Measurements from ENCODE around the gene KCNIP1.
"Not testable (repeated sequence)": the region's sequence is repeated elsewhere in the genome, so short reads cannot be mapped to it uniquely, and the experiment has no call there.

KCNIP1 gene

GRCh38 chr5:170754508-170754907 is 250.7 kb downstream of the KCNIP1 start:
- H3K4me1 ChIP-seq (ENCODE audit: control insufficient read depth, insufficient read depth, low read depth, low read length); H3K14ac ChIP-seq (ENCODE audit: low read length in 2 of 2); H2AK5ac ChIP-seq (ENCODE audit: low read length, severe bottlenecking); H3K23ac ChIP-seq (ENCODE audit: low read length in 2 of 2); H2AFZ ChIP-seq (ENCODE audit: low read depth, low read length); H3K4ac ChIP-seq (ENCODE audit: low read depth in 1 of 2, low read length in 2 of 2); DNase-seq; H2BK15ac ChIP-seq (ENCODE audit: low read depth, poor library complexity, severe bottlenecking); H4K91ac ChIP-seq (ENCODE audit: low read length); H2BK12ac ChIP-seq (ENCODE audit: low read length in 2 of 2); H3K18ac ChIP-seq (ENCODE audit: low read depth in 1 of 2, low read length in 2 of 2); H3K27ac ChIP-seq (ENCODE audit: low read length, poor library complexity, severe bottlenecking); H3K79me1 ChIP-seq (replicated peaks; ENCODE audit: low read length, poor library complexity, severe bottlenecking); H2BK5ac ChIP-seq (ENCODE audit: low read depth, low read length, poor library complexity, severe bottlenecking); H3K36me3 ChIP-seq (ENCODE audit: control insufficient read depth in 1 of 2, insufficient read depth in 2 of 2, low read depth in 1 of 2, low read length in 2 of 2); H3K4me2 ChIP-seq (ENCODE audit: low read length, poor library complexity, severe bottlenecking); H4K8ac ChIP-seq (ENCODE audit: low read length); H3K4me3 ChIP-seq (ENCODE audit: insufficient read depth in 1 of 2, low read depth in 1 of 2, low read length in 2 of 2); H2BK120ac ChIP-seq (ENCODE audit: low read depth, low read length); H3K9me3 ChIP-seq (ENCODE audit: control insufficient read depth, low read length); H3K9ac ChIP-seq (ENCODE audit: low read length): not testable (repeated sequence)
- 63% methylated on average over 2 of the region's 2 CpGs for WGBS
- peaks cover 29 to 35% of the 10 kb centered on the region in 2 experiments for H3K27me3 ChIP-seq (ENCODE audit: control insufficient read depth in 1 of 2, insufficient read depth in 1 of 2, low read length in 2 of 2)

GRCh38 chr5:170755679-170756456 is 252.0 kb downstream of the KCNIP1 start:
- Histone ChIP-seq H3K4me2 (ENCODE audit: low read length, poor library complexity, severe bottlenecking) (no peak overlapping the region), H3K79me1 (replicated peaks; ENCODE audit: low read length, poor library complexity, severe bottlenecking) (no peaks in the 10 kb centered on the region), H2AFZ (ENCODE audit: low read depth, low read length) (no peak overlapping the region), H3K27ac (ENCODE audit: low read length, poor library complexity, severe bottlenecking) (no peak overlapping the region), H4K91ac (ENCODE audit: low read length) (no peak overlapping the region), H3K18ac (ENCODE audit: low read depth in 1 of 2, low read length in 2 of 2) (no peak overlapping the region), H3K27me3 (ENCODE audit: control insufficient read depth in 1 of 2, insufficient read depth in 1 of 2, low read length in 2 of 2) (peaks cover 19 to 30% of the 10 kb centered on the region in 2 experiments), H3K9ac (ENCODE audit: low read length) (no peak overlapping the region), H4K8ac (ENCODE audit: low read length) (no peak overlapping the region), H2BK120ac (ENCODE audit: low read depth, low read length) (no peak overlapping the region), H2BK12ac (ENCODE audit: low read length in 2 of 2) (no peak overlapping the region), H2BK5ac (ENCODE audit: low read depth, low read length, poor library complexity, severe bottlenecking) (no peak overlapping the region), H3K14ac (ENCODE audit: low read length in 2 of 2) (no peak overlapping the region), H3K23ac (ENCODE audit: low read length in 2 of 2) (no peak overlapping the region), H3K36me3 (ENCODE audit: control insufficient read depth in 1 of 2, insufficient read depth in 2 of 2, low read depth in 1 of 2, low read length in 2 of 2) (no peaks in the 10 kb centered on the region), H2BK15ac (ENCODE audit: low read depth, poor library complexity, severe bottlenecking) (no peak overlapping the region), H2AK5ac (ENCODE audit: low read length, severe bottlenecking) (no peak overlapping the region), H3K9me3 (ENCODE audit: control insufficient read depth, low read length) (no peaks in the 10 kb centered on the region), H3K4me1 (ENCODE audit: control insufficient read depth, insufficient read depth, low read depth, low read length) (peaks cover 7% of the 10 kb centered on the region), H3K4ac (ENCODE audit: low read depth in 1 of 2, low read length in 2 of 2) (no peak overlapping the region), H3K4me3 (ENCODE audit: insufficient read depth in 1 of 2, low read depth in 1 of 2, low read length in 2 of 2) (no peak overlapping the region)
- WGBS: 92% methylated on average over 6 of the region's 7 CpGs
- no peak for DNase-seq

- no peak overlapping the region for H3K4ac ChIP-seq (ENCODE audit: low read depth in 1 of 2, low read length in 2 of 2)
- H3K9me3 ChIP-seq (ENCODE audit: control insufficient read depth, low read length): no peaks in the 10 kb centered on the region
- no peak overlapping the region for H3K18ac ChIP-seq (ENCODE audit: low read depth in 1 of 2, low read length in 2 of 2)
- DNase-seq: no peak
- no peak overlapping the region for H2BK120ac ChIP-seq (ENCODE audit: low read depth, low read length)
- peaks cover 20 to 21% of the 10 kb centered on the region in 2 experiments for H3K27me3 ChIP-seq (ENCODE audit: control insufficient read depth in 1 of 2, insufficient read depth in 1 of 2, low read length in 2 of 2)
- 89% methylated on average over 8 of the region's 8 CpGs for WGBS
- no peak overlapping the region for H2BK5ac ChIP-seq (ENCODE audit: low read depth, low read length, poor library complexity, severe bottlenecking)
- no peak overlapping the region for H4K8ac ChIP-seq (ENCODE audit: low read length)
- H4K91ac ChIP-seq (ENCODE audit: low read length): no peak overlapping the region
- peaks cover 7% of the 10 kb centered on the region for H3K4me1 ChIP-seq (ENCODE audit: control insufficient read depth, insufficient read depth, low read depth, low read length)
- no peak overlapping the region for H2AFZ ChIP-seq (ENCODE audit: low read depth, low read length)
- no peaks in the 10 kb centered on the region for H3K79me1 ChIP-seq (replicated peaks; ENCODE audit: low read length, poor library complexity, severe bottlenecking)
- H3K4me2 ChIP-seq (ENCODE audit: low read length, poor library complexity, severe bottlenecking): no peak overlapping the region
- no peak overlapping the region for H2BK15ac ChIP-seq (ENCODE audit: low read depth, poor library complexity, severe bottlenecking)
- H3K36me3 ChIP-seq (ENCODE audit: control insufficient read depth in 1 of 2, insufficient read depth in 2 of 2, low read depth in 1 of 2, low read length in 2 of 2): no peaks in the 10 kb centered on the region
- H3K9ac ChIP-seq (ENCODE audit: low read length): no peak overlapping the region
- no peak overlapping the region for H2BK12ac ChIP-seq (ENCODE audit: low read length in 2 of 2)
- H3K23ac ChIP-seq (ENCODE audit: low read length in 2 of 2): no peak overlapping the region
- peak overlapping the region; percentile 26 for H3K27ac ChIP-seq (ENCODE audit: low read length, poor library complexity, severe bottlenecking)
- H3K14ac ChIP-seq (ENCODE audit: low read length in 2 of 2): no peak overlapping the region
- no peak overlapping the region for H3K4me3 ChIP-seq (ENCODE audit: insufficient read depth in 1 of 2, low read depth in 1 of 2, low read length in 2 of 2)
- no peak overlapping the region for H2AK5ac ChIP-seq (ENCODE audit: low read length, severe bottlenecking)
These were observed 252.9 kb downstream of the KCNIP1 start for GRCh38 chr5:170756691-170757090.

- DNase-seq: peak; percentile 35
- no peak overlapping the region for H3K4ac ChIP-seq (ENCODE audit: low read depth in 1 of 2, low read length in 2 of 2)
- peaks cover 19 to 21% of the 10 kb centered on the region in 2 experiments for H3K27me3 ChIP-seq (ENCODE audit: control insufficient read depth in 1 of 2, insufficient read depth in 1 of 2, low read length in 2 of 2)
- no peak overlapping the region for H2BK120ac ChIP-seq (ENCODE audit: low read depth, low read length)
- H2BK5ac ChIP-seq (ENCODE audit: low read depth, low read length, poor library complexity, severe bottlenecking): no peak overlapping the region
- peak overlapping the region; percentile 18 for H3K4me2 ChIP-seq (ENCODE audit: low read length, poor library complexity, severe bottlenecking)
- H3K4me1 ChIP-seq (ENCODE audit: control insufficient read depth, insufficient read depth, low read depth, low read length): peaks cover 7% of the 10 kb centered on the region
- H3K14ac ChIP-seq (ENCODE audit: low read length in 2 of 2): no peak overlapping the region
- no peaks in the 10 kb centered on the region for H3K9me3 ChIP-seq (ENCODE audit: control insufficient read depth, low read length)
- H2AK5ac ChIP-seq (ENCODE audit: low read length, severe bottlenecking): no peak overlapping the region
- H3K27ac ChIP-seq (ENCODE audit: low read length, poor library complexity, severe bottlenecking): peak overlapping the region; percentile 26
- no peaks in the 10 kb centered on the region for H3K79me1 ChIP-seq (replicated peaks; ENCODE audit: low read length, poor library complexity, severe bottlenecking)
- no peak overlapping the region for H3K9ac ChIP-seq (ENCODE audit: low read length)
- no peak overlapping the region for H4K8ac ChIP-seq (ENCODE audit: low read length)
- H4K91ac ChIP-seq (ENCODE audit: low read length): no peak overlapping the region
- no peaks in the 10 kb centered on the region for H3K36me3 ChIP-seq (ENCODE audit: control insufficient read depth in 1 of 2, insufficient read depth in 2 of 2, low read depth in 1 of 2, low read length in 2 of 2)
- H2BK15ac ChIP-seq (ENCODE audit: low read depth, poor library complexity, severe bottlenecking): no peak overlapping the region
- H2BK12ac ChIP-seq (ENCODE audit: low read length in 2 of 2): no peak overlapping the region
- no peak overlapping the region for H3K18ac ChIP-seq (ENCODE audit: low read depth in 1 of 2, low read length in 2 of 2)
- H3K4me3 ChIP-seq (ENCODE audit: insufficient read depth in 1 of 2, low read depth in 1 of 2, low read length in 2 of 2): no peak overlapping the region
- no peak overlapping the region for H2AFZ ChIP-seq (ENCODE audit: low read depth, low read length)
- no peak overlapping the region for H3K23ac ChIP-seq (ENCODE audit: low read length in 2 of 2)
- 27% methylated on average over 3 of the region's 4 CpGs for WGBS
These were observed 253.4 kb downstream of the KCNIP1 start for GRCh38 chr5:170757182-170757601.
